Spinal cord (tissue), 4 donors: ENCODE data around the gene KNG1. TPM values are rescaled to one million over a fixed set of nuclear protein-coding genes. Genes with fewer than 3 reads are reported as not detected.

Experiments
- polyA plus RNA-seq, 2 donors: library from polyadenylated mRNA; unstranded; fragments of 120-200 nt; gene quantifications; one replicate each; pipeline ENCODE4 v1.2.1, GENCODE V29; 2013; ENCODE audit not compliant: insufficient read length in 2 of 2
- small RNA-seq: library from RNA; depleted of rRNA; stranded (forward); fragments of <200 nt; gene quantifications from one replicate; pipeline ENCODE3, GENCODE V24; 2014; ENCODE audit warnings: low replicate concordance
- total RNA-seq, 2 donors: library from RNA; depleted of rRNA in 1 of 2; stranded (reverse); fragments of 120-200 nt in 1 of 2; fragments of >200 nt in 1 of 2; gene quantifications; one replicate each; pipeline versions ENCODE4 v1.2.3 to v1.2.4, GENCODE V29; 2013 to 2014

KNG1 gene
- total and polyA plus RNA-seq, 4 donors: 0.17 to 0.63 (median 0.45) TPM; not detected in 1

Small RNA genes within 50 kb of the gene (small RNA-seq; reads per million reads assigned to genes)
- not detected for gene RF00092
- not detected for gene RNU6-1105P
- not detected for gene SNORA4
- not detected for gene SNORA63
- gene SNORA81: not detected
- gene SNORD2: not detected

Other genes with a start within 250 kb of the KNG1 start
- gene CRYGS, start 173.0 kb upstream of the KNG1 start, total RNA-seq: 1 to 10 TPM; 1.4 to 5.1 TPM
- gene CRYGS, start 173.0 kb upstream of the KNG1 start, polyA plus RNA-seq: 1 to 10 TPM; 6.1 to 9.8 TPM
- gene TBCCD1, start 150.0 kb upstream of the KNG1 start, total RNA-seq: 10 to 100 TPM; 25.5 to 30.1 TPM
- gene TBCCD1, start 150.0 kb upstream of the KNG1 start, polyA plus RNA-seq: 10 to 100 TPM; 17.1 to 18.6 TPM
- 10 to 100 TPM; 45.7 to 57.4 TPM for gene DNAJB11, start 146.6 kb upstream of the KNG1 start, total RNA-seq
- 10 to 100 TPM; 67.0 to 71.6 TPM for gene DNAJB11, start 146.6 kb upstream of the KNG1 start, polyA plus RNA-seq
- 1 to 10 TPM in 1 of 2 donors, not detected in 1; 1.5 TPM for gene AHSG, start 104.3 kb upstream of the KNG1 start, total RNA-seq
- under 1 TPM; 0.27 to 0.42 TPM for gene AHSG, start 104.3 kb upstream of the KNG1 start, polyA plus RNA-seq
- gene FETUB, start 77.0 kb upstream of the KNG1 start, total RNA-seq: not detected
- gene FETUB, start 77.0 kb upstream of the KNG1 start, polyA plus RNA-seq: under 1 TPM in 1 of 2 donors, not detected in 1; 0.11 TPM
- under 1 TPM in 1 of 2 donors, not detected in 1; 0.11 TPM for gene HRG, start 51.3 kb upstream of the KNG1 start, total RNA-seq
- under 1 TPM in 1 of 2 donors, not detected in 1; 0.17 TPM for gene HRG, start 51.3 kb upstream of the KNG1 start, polyA plus RNA-seq
- 100 to 1,000 TPM; 660 to 784 TPM for gene EIF4A2, start 66.2 kb downstream of the KNG1 start, total RNA-seq
- 100 to 1,000 TPM; 611 to 664 TPM for gene EIF4A2, start 66.2 kb downstream of the KNG1 start, polyA plus RNA-seq
- 10 to 100 TPM; 21.7 to 31.9 TPM for gene RFC4, start 89.1 kb downstream of the KNG1 start, total RNA-seq
- 10 to 100 TPM; 30.8 to 35.1 TPM for gene RFC4, start 89.1 kb downstream of the KNG1 start, polyA plus RNA-seq
- gene ADIPOQ, start 125.4 kb downstream of the KNG1 start, total RNA-seq: under 1 TPM in 1 of 2 donors, not detected in 1; under 0.01 TPM
- gene ADIPOQ, start 125.4 kb downstream of the KNG1 start, polyA plus RNA-seq: under 1 TPM in 1 of 2 donors, not detected in 1; 0.08 TPM
- gene ST6GAL1, start 213.2 kb downstream of the KNG1 start, total RNA-seq: 10 to 100 TPM; 28.9 to 33.5 TPM
- 10 to 100 TPM; 35.8 to 44.6 TPM for gene ST6GAL1, start 213.2 kb downstream of the KNG1 start, polyA plus RNA-seq